ENCODE measurements around the gene SIPA1L3.

Gene SIPA1L3

DNA sequence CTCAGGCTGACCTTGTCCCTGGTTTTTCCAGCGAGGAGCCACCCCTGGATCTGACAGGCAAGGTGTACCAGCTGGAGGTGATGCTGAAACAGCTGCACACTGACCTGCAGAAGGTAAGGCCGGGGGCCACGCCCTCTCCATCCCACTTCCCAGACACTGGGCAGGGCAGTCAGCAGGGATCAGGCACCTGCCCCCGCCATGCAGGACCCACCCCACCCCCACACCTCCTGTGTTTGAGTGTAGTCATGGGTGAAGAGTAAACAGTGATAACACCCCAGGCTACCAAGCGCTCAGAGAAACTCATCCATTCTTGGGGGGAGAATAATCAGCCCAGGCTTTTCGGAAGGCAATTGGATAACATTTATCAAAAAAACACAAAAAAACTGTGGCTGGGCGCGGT is 297.1 kb downstream of the SIPA1L3 start:
- DNase-seq (ENCODE audit: extremely low read depth in 1 of 2, low read depth in 1 of 2) = no peak

DNA sequence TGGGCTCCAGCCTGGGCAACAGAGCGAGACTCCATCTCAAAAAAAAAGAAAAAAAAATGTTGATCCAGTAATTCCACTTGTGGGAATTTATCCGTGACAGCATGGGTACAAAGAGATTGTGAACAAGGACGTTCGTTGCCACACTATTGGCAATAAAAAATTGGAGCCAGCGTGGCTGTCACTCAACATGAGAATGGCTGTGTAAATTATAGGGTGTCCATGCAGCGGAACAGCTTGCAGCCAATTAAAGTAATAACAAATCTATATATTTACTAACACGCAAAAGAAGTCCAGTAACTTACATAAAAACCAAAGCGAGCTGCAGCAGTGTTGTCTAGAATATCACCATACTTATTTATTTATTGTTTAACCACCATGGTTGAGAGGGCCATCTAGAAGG is 297.7 kb downstream of the SIPA1L3 start:
- no peak for DNase-seq (ENCODE audit: extremely low read depth in 1 of 2, low read depth in 1 of 2)

DNA sequence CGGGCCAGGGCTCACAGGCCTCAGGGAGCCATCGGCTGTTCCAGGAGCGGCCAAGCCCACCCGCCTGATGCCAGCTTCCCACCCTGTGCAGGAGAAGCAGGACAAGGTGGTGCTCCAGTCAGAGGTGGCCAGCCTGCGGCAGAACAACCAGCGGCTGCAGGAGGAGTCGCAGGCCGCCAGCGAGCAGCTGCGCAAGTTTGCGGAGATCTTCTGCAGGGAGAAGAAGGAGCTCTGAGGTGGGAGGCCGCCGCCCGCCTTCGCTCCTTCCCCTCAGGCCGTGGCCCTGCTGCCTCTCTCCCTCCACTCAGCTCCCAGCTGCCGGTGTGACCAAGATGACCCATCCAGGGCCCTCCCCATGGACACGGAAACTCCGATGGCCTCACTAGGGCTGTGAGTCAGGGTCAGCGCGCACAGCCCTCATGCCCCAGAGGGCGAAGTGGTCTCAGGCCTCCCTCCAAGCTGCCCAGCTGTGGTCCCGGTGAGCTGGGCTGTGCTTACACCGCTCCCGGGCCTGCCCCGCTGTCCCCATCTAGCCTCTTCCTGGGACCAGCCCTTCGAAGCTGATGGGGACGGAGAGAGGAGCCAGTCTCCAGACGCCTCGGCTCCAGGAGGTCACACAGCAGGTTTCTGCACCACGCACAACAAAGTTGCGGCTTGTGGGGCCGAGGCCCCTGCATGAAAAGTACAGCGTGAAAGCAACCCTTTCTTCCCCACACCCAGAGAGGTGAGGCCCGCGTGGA is 299.2 kb downstream of the SIPA1L3 start:
- no peak for DNase-seq (ENCODE audit: extremely low read depth in 1 of 2, low read depth in 1 of 2)

DNA sequence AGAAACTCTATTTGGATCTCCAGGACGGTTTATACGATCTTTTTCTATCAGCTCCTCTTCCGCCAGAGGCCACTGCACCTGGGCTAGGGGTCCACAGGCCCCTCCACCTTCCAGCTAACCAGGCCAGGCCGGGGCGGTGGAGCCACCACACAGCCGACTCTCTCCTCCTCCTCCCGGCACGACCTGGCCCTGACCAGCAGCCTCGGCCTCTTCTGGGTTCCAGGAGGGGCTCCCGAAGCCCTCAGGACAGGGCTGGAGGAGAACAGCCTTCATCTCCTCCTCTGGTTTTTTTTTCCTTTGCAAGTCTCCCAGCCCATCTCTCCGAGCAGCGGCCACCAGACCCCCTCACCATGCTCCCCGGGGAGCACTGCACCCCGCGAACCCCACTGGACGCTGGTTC is 299.9 kb downstream of the SIPA1L3 start:
- DNase-seq (ENCODE audit: extremely low read depth in 1 of 2, low read depth in 1 of 2) = no peak

DNA sequence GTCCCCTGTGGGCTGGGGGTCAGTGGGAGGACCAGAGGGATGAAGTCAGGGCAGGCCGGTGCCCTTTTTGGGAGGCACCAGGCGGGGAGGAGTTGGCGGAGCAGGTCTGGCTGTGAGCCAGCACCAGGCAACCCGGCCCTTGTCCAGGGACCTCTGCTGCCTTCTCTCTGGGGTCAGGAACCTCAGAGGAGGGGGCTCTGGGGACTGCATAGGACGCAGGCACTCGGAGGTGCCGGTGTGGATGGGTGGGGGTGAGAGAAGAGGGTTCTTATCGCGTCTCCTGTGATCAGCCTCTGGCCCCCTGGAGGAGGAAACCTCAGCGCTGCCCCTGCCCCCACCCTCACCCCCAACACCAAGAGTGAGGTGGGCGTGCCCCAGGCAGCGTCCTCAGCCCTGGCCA is 300.5 kb downstream of the SIPA1L3 start:
- no peak for DNase-seq (ENCODE audit: extremely low read depth in 1 of 2, low read depth in 1 of 2)

DNA sequence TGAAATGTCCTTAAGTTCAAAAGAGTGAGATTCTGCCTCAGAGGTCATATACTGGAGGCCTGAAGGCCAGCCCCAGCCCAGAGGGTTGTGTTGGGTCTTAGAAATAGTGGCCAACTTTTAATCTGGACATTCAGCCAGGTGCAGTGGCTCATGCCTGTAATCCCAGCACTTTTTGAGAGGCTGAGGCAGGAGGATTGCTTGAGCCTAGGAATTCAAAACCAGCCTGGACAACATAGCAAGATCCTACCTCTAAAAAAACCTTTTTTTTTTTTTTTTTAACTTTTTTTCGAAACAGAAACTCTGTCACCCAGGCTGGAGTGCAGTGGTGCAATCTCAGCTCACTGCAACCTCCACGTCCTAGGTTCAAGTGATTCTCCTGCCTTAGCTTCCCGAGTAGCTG is 301.6 kb downstream of the SIPA1L3 start:
- DNase-seq (ENCODE audit: extremely low read depth in 1 of 2, low read depth in 1 of 2) = no peak

DNA sequence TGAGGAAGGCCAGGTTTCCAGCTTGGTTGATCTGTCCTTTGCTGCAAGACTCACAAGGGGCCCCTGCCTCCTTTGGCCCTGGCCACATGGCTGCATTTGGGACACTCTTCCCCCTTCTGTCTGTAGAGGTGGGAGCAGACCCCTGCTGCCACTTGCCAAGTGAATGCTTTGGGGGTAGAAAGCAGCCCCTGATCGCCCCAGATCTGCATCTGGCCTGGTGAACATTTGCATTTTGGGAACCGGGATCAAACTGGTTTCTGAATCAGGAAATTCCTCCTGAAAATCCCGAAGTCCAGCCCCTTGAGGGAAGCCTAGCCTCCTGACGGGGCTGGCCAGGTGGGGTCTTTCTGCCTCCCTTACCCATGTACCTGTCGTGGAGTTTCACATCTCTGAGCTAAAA is 302.1 kb downstream of the SIPA1L3 start:
- no peak for DNase-seq (ENCODE audit: extremely low read depth in 1 of 2, low read depth in 1 of 2)

DNA sequence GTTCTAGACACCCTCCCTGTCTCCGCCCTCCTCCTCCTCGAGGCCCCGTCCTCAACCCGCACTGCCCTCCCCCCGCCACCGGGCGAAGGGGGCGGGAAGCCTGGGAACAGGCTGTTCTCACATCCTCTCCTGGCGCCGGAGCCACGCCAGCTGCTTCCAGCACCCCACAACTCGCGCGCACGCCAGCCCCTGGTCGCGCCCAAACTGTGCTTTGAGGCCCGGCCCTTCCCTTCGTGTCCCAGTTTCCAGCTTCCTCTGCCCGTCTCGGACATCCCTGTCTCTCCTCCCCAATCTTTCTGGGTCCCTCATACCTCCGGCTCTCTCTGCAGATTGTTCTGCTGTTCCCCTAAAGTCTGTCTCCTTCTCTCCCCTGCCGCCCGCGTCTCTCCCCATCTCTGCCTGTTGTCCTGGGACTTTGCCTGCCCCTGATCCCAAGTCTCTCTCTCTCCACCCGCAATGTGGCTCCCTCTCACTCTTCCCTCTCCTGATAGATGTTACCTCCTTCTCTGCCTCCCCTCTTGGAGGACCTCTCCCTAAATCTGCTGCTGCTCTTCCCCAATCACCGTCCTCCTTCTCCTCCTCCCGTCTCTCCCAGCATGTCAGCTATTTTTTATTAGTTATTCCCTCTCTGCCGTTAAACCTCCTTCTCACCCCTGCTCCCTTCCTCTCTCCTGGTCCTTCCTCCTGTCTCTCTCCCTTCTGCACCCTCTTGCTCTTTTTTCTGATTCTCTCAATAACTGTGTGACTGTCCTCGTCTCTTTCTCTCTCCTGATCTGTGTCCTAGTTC is 302.9 kb downstream of the SIPA1L3 start:
- DNase-seq (ENCODE audit: extremely low read depth in 1 of 2, low read depth in 1 of 2) = no peak

DNA sequence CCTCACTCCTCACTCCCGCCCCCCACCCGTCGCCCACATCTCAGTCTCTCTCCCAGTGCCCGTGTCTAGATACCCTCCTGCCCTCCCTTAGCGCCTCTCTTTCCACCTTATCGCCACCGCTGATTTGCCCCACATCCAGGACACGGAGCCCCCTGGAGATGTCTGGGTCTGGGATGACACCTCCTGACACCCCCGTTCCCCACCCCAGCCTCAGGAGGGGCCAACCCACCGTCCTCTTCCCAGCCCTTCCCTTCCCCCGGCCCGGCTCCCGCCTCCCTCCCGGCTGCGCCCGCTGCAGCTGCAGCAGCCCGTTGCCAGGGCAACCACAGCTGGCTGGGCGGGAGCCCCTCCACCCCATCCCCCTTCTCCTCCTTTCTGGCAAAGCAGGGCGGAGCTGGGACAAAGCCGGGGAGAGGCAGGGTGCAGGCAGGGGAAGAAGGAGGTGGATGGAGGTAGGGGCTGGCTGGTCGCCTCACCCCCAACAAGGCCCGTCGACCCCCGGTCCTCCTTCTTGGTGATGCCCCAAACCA is 303.5 kb downstream of the SIPA1L3 start:
- DNase-seq (ENCODE audit: extremely low read depth in 1 of 2, low read depth in 1 of 2) = no peak

DNA sequence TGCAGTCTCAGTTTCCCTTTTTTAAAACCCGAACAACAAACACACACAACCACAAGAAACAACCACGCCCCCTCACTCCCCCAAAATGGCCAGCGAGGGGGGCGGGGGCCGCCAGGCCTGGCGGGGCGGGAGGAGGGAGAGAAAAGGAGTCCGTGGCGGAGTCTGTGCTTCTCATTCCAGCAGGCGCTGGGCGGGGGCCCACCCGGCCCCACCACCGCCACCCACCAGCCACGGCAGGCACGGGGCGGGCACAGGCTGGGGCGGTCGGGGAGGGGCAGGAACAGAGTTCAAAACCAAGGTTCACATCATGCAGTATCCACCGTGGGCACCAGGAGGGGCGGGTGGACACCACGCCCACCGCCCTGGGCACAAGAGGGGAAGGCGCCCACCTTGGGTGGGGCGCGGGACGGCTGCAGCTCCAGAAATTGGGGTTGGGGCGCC is 304.2 kb downstream of the SIPA1L3 start:
- no peak for DNase-seq (ENCODE audit: extremely low read depth in 1 of 2, low read depth in 1 of 2)

DNA sequence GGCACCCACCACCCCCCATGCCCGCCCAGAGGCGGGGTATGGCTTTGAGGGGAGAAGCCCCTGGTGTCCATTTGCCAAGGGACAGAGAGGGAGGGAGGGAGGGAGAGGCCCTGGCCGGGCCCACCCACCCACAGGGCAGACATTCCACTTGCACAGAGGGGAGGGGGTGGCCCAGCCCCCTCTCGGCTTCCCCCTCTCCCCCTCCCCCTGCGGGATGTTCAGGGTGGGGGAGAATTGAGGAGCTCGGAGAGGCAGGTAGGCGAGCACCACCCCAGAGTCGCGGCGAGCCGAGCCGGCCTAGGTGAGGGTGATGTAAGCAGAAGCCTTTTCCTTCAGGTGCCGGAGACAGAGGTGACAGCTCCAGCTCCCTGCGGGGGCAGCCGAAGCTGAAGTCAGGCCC is 304.8 kb downstream of the SIPA1L3 start:
- DNase-seq (ENCODE audit: extremely low read depth in 1 of 2, low read depth in 1 of 2) = no peak

DNA sequence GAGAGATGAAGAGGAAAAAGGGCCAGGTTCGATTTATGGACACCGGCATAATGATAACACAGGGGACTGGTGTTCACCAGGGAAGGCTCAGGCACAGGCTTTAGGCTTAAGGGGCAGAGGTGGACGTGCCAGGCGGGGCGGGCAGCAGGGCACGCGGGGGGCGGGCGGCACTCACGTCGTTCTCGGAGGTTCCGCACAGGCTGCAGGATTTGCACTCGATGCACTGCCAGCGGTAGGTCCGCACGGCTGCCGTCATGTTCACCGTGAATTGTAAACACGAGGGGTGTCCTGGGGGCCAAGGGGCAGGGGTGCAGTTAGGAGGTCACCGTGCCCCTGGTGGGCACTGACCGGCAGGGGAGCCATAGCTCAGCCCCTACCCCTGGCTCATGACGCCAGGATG is 306.5 kb downstream of the SIPA1L3 start:
- DNase-seq (ENCODE audit: extremely low read depth in 1 of 2, low read depth in 1 of 2) = no peak

DNA sequence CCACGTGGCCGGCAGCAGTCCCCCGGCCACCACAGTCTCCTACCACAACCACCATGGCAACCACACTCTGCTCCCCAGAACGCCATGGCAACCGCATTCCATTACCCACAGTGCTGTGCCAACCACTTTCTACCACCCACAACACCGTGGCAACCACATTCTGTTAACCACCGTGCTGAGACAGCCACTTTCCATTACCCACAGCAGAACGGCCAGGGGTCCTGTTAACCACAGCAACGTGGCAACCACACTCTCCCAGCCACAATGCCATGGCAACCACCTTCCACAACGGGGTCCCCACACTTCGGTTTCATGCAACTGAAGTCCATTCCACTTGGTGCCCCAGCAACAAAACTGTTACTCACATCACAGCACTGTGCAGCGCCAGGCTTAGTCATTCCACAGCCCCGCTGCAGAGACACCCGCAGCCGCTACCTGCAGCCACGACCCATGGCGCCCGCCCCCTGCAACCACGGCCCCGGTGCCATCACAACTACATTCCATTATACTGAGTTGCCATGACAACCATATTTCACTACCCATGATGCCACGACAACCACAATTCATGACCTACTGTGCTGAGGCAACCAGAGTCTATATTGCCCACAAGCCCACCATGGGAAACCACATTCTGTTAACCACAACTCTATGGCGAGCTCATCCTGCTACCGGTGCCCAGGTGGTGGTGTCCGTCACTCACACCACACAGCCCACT is 307.1 kb downstream of the SIPA1L3 start:
- DNase-seq (ENCODE audit: extremely low read depth in 1 of 2, low read depth in 1 of 2) = peak; percentile 67 to 82

DNA sequence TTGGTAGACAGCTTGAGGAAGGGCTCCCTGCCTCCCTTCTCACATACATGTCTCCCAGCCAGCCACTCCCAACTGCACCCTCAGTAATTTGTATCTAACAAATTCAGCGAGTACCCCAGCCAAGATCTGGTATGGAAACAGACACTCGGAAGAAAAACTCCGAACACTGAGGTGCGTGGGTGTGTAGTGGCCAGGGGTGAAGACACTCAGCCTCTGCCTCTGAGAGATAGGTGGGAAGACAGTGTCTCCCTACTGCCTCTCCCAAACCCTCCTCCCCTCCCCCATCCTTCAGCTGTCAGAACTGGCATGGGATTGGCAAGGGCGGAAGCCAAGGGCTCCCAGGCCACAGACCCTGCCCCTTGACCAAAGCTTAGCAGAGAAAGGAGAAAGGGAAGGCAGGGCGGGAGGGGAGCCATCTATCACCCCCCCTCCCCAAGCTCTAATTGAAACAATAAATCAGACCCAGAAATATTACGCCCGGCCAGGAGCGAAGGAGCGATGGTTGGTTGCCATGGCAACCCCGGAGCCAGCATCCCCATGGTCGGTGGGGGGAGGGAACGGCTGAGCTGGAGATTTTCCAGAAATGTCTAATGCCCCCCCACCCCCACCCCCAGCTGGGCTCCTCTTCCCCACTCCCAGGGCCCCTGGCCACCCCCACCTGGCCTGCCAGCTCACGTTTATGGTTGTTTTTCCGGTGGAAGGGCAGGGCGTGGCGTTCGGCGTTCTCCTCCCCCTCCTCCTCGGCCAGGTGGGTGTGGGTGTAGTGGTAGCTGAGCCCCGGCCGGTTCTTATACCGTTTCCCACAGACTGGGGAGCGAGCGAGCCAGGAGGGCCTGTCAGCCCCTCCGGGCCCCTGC is 310.0 kb downstream of the SIPA1L3 start:
- DNase-seq (ENCODE audit: extremely low read depth in 1 of 2, low read depth in 1 of 2) = no peak

DNA sequence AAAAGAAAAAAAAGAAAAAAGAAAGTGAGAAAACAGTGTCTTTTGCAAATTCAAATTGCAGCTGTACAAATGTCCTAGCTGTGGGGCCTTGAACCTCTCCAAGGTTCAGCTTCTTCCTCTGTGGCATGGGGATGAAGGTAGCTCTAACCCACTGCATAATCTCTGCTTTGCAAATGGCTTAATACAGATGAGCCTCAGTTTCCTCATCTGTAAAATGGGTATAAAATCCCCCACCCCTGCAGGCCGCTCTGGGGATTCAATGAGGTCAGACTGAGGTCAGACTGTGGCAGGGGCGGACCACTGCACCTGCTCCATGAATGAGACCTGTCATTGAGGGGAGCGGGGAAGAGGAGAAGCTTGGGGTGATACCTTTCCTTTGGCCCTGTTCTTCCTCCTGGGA is 311.2 kb downstream of the SIPA1L3 start:
- no peak for DNase-seq (ENCODE audit: extremely low read depth in 1 of 2, low read depth in 1 of 2)

DNA sequence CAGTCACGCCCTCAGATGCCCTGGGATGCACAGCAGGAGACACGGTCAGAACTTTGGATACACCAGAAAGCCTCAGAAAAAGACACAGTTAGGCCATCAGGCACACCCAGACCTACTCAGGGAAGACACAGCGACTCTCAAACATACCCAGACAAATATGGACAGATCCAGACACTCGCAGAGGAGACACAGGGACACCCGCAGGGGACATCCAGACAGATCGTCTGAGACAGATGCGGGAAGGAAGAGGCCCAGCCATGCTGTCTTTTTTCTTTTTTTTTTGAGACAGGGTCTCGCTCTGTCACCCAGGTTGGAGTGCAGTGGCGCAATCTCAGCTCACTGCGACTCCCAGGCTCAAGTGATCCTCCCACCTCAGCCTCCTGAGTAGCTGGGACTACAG is 312.2 kb downstream of the SIPA1L3 start:
- no peak for DNase-seq (ENCODE audit: extremely low read depth in 1 of 2, low read depth in 1 of 2)

DNA sequence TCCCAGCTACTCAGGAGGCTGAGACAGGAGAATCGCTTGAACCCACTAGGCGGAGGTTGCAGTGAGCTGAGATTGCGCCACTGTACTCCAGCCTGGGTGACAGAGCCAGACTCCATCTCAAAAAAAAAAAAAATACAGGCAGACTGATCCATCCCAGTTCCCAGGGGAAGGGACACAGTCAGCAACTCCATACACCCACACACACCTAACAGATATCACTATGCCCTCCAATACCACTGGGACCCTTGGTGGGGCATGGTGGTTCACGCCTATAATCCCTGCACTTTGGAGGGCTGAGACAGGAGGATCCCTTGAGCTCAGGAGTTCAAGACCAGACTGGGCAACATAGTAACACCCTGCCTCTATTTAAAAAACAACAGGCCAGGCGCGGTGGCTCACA is 314.4 kb downstream of the SIPA1L3 start:
- DNase-seq (ENCODE audit: extremely low read depth in 1 of 2, low read depth in 1 of 2) = no peak

DNA sequence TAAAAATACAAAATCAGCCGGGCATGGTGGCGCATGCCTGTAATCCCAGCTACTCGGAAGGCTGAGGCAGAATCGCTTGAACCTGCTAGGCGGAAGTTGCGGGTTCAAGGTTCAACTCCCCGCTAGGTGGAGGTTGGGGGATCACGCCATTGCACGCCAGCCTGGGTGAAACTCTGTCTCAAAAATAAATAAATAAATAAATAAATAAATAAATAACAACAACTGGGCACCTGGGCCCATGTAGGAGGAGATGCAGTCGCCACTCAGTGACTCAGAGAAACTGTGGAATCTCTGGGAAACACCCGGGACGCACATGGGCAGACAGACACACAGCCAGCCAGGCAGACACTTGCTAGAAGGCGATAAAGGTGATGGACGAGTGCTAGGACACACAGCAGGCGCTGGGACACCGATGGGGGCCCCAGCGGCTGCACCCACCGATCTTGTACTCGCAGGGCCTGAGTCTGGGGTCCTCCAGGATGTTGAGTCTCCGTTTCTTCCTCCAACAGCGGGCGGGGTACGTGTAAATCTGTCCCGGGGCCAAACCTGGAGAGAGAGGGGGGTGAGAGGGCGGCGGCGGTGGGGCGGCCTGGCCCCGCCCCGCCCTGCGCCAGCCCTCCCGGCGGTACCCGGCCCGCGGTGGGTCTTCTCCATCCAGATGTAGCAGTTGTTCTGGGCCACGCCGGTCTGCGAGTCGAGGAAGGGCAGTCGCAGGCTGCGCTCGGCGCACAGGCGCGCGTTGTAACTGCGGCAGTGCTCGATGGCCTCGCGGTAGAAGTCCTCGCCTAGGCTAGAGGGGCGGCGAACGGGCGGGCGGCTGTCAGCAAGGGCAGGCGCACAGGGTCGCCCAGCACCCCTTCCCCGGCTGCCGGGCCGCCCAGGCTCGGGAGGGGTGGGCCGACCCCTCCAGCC is 315.2 kb downstream of the SIPA1L3 start:
- DNase-seq (ENCODE audit: extremely low read depth in 1 of 2, low read depth in 1 of 2) = no peak

DNA sequence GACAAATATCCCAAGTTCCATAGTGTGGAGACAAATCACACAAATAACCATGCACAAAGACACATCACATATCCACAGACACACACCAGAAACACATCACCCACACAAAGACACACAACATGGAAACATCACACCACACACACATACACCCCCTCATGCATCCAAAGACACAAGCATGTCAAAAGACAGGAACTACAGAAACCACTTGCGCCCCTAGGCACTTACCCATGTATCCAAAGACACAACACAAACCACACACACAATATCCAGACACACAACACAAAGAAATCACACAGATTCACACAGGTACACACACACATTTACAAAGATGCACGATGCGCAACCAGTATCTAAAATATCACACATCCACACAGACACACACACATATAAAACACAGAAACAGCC is 316.1 kb downstream of the SIPA1L3 start:
- DNase-seq (ENCODE audit: extremely low read depth in 1 of 2, low read depth in 1 of 2) = no peak

DNA sequence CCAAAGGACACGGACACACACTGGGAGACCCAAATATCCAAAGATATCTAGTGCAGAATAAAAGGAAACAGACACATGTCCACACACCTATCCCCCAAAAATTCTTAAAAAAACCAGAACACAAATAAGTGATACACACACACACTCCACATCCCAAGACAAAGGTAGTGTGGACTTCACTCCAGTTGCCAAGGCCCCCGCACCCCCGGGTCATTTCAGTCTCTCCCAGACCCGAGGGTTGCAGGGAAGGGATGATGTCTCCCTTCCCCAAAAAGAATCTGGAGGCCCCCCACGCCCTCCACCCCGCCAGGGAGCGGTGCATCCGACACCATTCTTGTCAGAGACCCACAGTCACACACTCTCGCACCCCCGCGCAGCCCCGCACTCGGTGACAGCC is 316.6 kb downstream of the SIPA1L3 start:
- DNase-seq (ENCODE audit: extremely low read depth in 1 of 2, low read depth in 1 of 2) = no peak

All from stimulated activated CD8-positive, alpha-beta memory T cell treated with anti-CD3 and anti-CD28 coated beads, Interleukin-7, amount 100 ng/mL, for 48 hours (primary cell).